Measurements from ENCODE around the gene NTM.
A peak's percentile ranks its signal among the peaks of the same experiment; 100 is the strongest.

Gene NTM

DNA sequence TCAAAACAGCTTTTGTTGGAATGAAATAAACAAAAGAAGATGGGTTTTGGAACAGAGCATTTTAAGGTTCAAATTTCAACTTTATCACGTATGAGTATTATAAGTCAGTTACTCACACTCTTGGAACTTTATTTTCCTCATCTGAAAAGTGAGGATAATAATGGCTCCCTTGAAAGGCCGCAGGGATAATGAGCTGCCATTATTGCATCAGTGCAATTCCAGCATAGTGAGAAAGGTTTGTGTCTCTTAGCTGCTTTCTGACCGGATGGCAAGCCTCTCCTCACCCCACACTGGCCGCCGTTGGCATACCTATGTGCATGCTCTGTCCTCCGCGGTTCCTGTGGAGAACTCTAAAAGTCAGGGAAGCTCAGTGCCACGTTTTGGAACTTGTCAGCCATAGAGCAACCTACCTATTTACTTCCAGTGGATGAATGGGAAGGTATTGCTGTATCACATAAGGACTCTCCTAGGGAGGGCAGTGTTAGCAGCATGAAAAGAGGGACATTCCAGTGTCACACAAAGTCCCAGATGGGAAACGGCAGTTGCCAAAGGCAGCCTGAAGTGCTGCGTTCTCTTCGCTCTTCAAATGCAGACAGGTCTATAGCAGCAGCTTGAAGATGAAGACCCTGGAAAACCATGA is 368.9 kb downstream of the NTM start:
- Histone ChIP-seq H3K36me3 (ENCODE audit: control insufficient read depth in 1 of 2, insufficient read depth in 2 of 2, low read depth in 1 of 2, low read length in 2 of 2) (no peaks in the 10 kb centered on the region), H2AFZ (ENCODE audit: low read depth, low read length) (no peak overlapping the region), H3K27ac (ENCODE audit: low read length, poor library complexity, severe bottlenecking) (no peak overlapping the region), H3K4me1 (ENCODE audit: control insufficient read depth, insufficient read depth, low read depth, low read length) (no peaks in the 10 kb centered on the region), H3K4me2 (ENCODE audit: low read length, poor library complexity, severe bottlenecking) (no peak overlapping the region), H2BK12ac (ENCODE audit: low read length in 2 of 2) (no peak overlapping the region), H3K79me1 (replicated peaks; ENCODE audit: low read length, poor library complexity, severe bottlenecking) (no peaks in the 10 kb centered on the region), H2BK120ac (ENCODE audit: low read depth, low read length) (no peak overlapping the region), H2BK15ac (ENCODE audit: low read depth, poor library complexity, severe bottlenecking) (no peak overlapping the region), H3K27me3 (ENCODE audit: control insufficient read depth in 1 of 2, insufficient read depth in 1 of 2, low read length in 2 of 2) (peaks cover 3 to 7% of the 10 kb centered on the region in 2 experiments), H3K18ac (ENCODE audit: low read depth in 1 of 2, low read length in 2 of 2) (no peak overlapping the region), H3K14ac (ENCODE audit: low read length in 2 of 2) (no peak overlapping the region), H3K23ac (ENCODE audit: low read length in 2 of 2) (no peak overlapping the region), H4K91ac (ENCODE audit: low read length) (no peak overlapping the region), H3K9me3 (ENCODE audit: control insufficient read depth, low read length) (no peaks in the 10 kb centered on the region), H2AK5ac (ENCODE audit: low read length, severe bottlenecking) (no peak overlapping the region), H4K8ac (ENCODE audit: low read length) (no peak overlapping the region), H3K4ac (ENCODE audit: low read depth in 1 of 2, low read length in 2 of 2) (no peak overlapping the region), H3K9ac (ENCODE audit: low read length) (no peak overlapping the region), H2BK5ac (ENCODE audit: low read depth, low read length, poor library complexity, severe bottlenecking) (no peak overlapping the region), H3K4me3 (ENCODE audit: insufficient read depth in 1 of 2, low read depth in 1 of 2, low read length in 2 of 2) (no peak overlapping the region)
- 79% methylated on average over 10 of the region's 11 CpGs for WGBS
- DNase-seq, result no peak

DNA sequence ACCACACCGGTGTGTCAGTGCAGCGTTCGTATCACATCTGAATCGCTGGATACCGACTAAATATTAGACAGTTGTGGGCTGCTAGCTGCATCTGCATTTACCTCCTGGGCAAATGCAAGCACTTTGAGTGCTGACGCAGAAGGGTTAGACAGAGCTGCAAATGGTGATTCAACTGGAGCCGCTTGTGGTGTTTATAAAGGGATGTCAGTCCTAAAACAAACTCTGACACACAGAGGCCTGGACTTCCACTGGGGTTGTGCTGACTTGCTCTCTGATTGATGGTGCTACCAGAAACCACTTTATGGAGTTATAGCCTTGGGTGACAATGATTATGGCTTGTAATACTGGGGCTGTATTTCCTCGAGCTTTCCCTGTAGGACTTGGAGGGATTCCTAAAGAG is 374.4 kb downstream of the NTM start:
- WGBS, result 18% methylated on average over 8 of the region's 8 CpGs
- peak overlapping the region in 1 of 2 experiments; percentile 31 for H2BK12ac ChIP-seq (ENCODE audit: low read length in 2 of 2)
- H2AK5ac ChIP-seq (ENCODE audit: low read length, severe bottlenecking), result no peak overlapping the region
- H3K18ac ChIP-seq (ENCODE audit: low read depth in 1 of 2, low read length in 2 of 2), result peak overlapping the region in 1 of 2 experiments; percentile 72
- DNase-seq, result peak; percentile 89
- no peak overlapping the region for H3K4me2 ChIP-seq (ENCODE audit: low read length, poor library complexity, severe bottlenecking)
- H2BK120ac ChIP-seq (ENCODE audit: low read depth, low read length), result no peak overlapping the region
- no peak overlapping the region for H2BK5ac ChIP-seq (ENCODE audit: low read depth, low read length, poor library complexity, severe bottlenecking)
- no peak overlapping the region for H3K27ac ChIP-seq (ENCODE audit: low read length, poor library complexity, severe bottlenecking)
- peak overlapping the region; percentile 23 for H3K9ac ChIP-seq (ENCODE audit: low read length)
- no peak overlapping the region for H4K91ac ChIP-seq (ENCODE audit: low read length)
- H3K9me3 ChIP-seq (ENCODE audit: control insufficient read depth, low read length), result no peaks in the 10 kb centered on the region
- no peaks in the 10 kb centered on the region for H3K27me3 ChIP-seq (ENCODE audit: control insufficient read depth in 1 of 2, insufficient read depth in 1 of 2, low read length in 2 of 2)
- H2BK15ac ChIP-seq (ENCODE audit: low read depth, poor library complexity, severe bottlenecking), result no peak overlapping the region
- no peak overlapping the region for H2AFZ ChIP-seq (ENCODE audit: low read depth, low read length)
- no peaks in the 10 kb centered on the region for H3K36me3 ChIP-seq (ENCODE audit: control insufficient read depth in 1 of 2, insufficient read depth in 2 of 2, low read depth in 1 of 2, low read length in 2 of 2)
- H3K4me1 ChIP-seq (ENCODE audit: control insufficient read depth, insufficient read depth, low read depth, low read length), result peaks cover 2% of the 10 kb centered on the region
- H3K4me3 ChIP-seq (ENCODE audit: insufficient read depth in 1 of 2, low read depth in 1 of 2, low read length in 2 of 2), result no peak overlapping the region
- no peak overlapping the region for H3K14ac ChIP-seq (ENCODE audit: low read length in 2 of 2)
- H4K8ac ChIP-seq (ENCODE audit: low read length), result peak overlapping the region; percentile 35
- H3K23ac ChIP-seq (ENCODE audit: low read length in 2 of 2), result no peak overlapping the region
- no peaks in the 10 kb centered on the region for H3K79me1 ChIP-seq (replicated peaks; ENCODE audit: low read length, poor library complexity, severe bottlenecking)
- H3K4ac ChIP-seq (ENCODE audit: low read depth in 1 of 2, low read length in 2 of 2), result peak overlapping the region in 1 of 2 experiments; percentile 50

DNA sequence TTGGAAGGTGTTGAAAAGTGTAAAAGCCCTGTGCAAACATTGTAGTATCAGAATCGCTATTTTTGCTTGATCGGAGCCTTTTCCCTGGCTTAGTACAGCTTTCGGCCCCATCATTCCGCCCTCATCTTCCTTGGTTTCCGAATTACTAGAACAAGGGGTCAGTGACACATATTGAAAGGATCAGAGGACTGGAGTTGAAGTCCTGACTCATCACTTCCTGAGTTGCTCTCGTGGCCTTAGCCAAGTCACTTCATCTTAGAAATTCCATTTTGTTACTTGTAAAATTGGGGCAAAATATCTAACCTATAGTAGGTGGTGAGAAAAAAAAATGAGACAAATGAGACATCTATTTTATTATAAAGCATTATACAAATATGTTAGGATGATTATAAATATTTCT is 375.0 kb downstream of the NTM start:
- H3K4ac ChIP-seq (ENCODE audit: low read depth in 1 of 2, low read length in 2 of 2), result peak overlapping the region in 1 of 2 experiments; percentile 30
- WGBS, result 50% methylated on average over 1 of the region's 6 CpGs
- peak overlapping the region in 1 of 2 experiments; percentile 24 for H3K18ac ChIP-seq (ENCODE audit: low read depth in 1 of 2, low read length in 2 of 2)
- DNase-seq, result peak; percentile 79
- H3K79me1 ChIP-seq (replicated peaks; ENCODE audit: low read length, poor library complexity, severe bottlenecking), result no peaks in the 10 kb centered on the region
- no peak overlapping the region for H4K8ac ChIP-seq (ENCODE audit: low read length)
- H3K23ac ChIP-seq (ENCODE audit: low read length in 2 of 2), result no peak overlapping the region
- no peaks in the 10 kb centered on the region for H3K27me3 ChIP-seq (ENCODE audit: control insufficient read depth in 1 of 2, insufficient read depth in 1 of 2, low read length in 2 of 2)
- H2AK5ac ChIP-seq (ENCODE audit: low read length, severe bottlenecking), result no peak overlapping the region
- no peak overlapping the region for H2BK12ac ChIP-seq (ENCODE audit: low read length in 2 of 2)
- no peak overlapping the region for H2BK5ac ChIP-seq (ENCODE audit: low read depth, low read length, poor library complexity, severe bottlenecking)
- H3K4me3 ChIP-seq (ENCODE audit: insufficient read depth in 1 of 2, low read depth in 1 of 2, low read length in 2 of 2), result no peak overlapping the region
- H3K9ac ChIP-seq (ENCODE audit: low read length), result peak overlapping the region; percentile 42
- H3K27ac ChIP-seq (ENCODE audit: low read length, poor library complexity, severe bottlenecking), result no peak overlapping the region
- H3K4me2 ChIP-seq (ENCODE audit: low read length, poor library complexity, severe bottlenecking), result no peak overlapping the region
- H3K4me1 ChIP-seq (ENCODE audit: control insufficient read depth, insufficient read depth, low read depth, low read length), result peaks cover 2% of the 10 kb centered on the region
- no peak overlapping the region for H3K14ac ChIP-seq (ENCODE audit: low read length in 2 of 2)
- H2AFZ ChIP-seq (ENCODE audit: low read depth, low read length), result no peak overlapping the region
- no peaks in the 10 kb centered on the region for H3K36me3 ChIP-seq (ENCODE audit: control insufficient read depth in 1 of 2, insufficient read depth in 2 of 2, low read depth in 1 of 2, low read length in 2 of 2)
- no peaks in the 10 kb centered on the region for H3K9me3 ChIP-seq (ENCODE audit: control insufficient read depth, low read length)
- no peak overlapping the region for H4K91ac ChIP-seq (ENCODE audit: low read length)
- no peak overlapping the region for H2BK120ac ChIP-seq (ENCODE audit: low read depth, low read length)
- no peak overlapping the region for H2BK15ac ChIP-seq (ENCODE audit: low read depth, poor library complexity, severe bottlenecking)

DNA sequence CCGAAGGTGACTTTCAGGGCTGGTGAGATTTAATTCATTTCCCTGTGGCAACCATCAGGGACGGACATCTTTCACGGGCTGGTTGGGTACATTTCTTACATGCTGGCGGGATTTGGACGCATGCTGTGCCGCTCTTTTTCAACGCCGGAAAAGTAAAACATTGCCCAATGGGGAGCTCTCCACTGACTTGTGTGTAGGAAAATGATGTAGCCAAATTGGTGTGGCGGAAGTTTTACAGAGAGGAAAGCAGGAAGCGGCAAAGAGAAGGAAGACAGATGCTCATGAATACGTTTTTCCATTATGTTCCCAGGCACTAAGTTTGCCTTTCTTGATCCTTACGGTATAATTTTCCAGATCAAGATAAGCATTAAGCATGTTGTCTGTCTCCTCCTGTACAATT is 375.8 kb downstream of the NTM start:
- Histone ChIP-seq H3K9ac (ENCODE audit: low read length) (peak overlapping the region; percentile 42), H2BK12ac (ENCODE audit: low read length in 2 of 2) (peak overlapping the region; percentile 65 to 93), H2BK120ac (ENCODE audit: low read depth, low read length) (peak overlapping the region; percentile 9), H4K8ac (ENCODE audit: low read length) (no peak overlapping the region), H3K36me3 (ENCODE audit: control insufficient read depth in 1 of 2, insufficient read depth in 2 of 2, low read depth in 1 of 2, low read length in 2 of 2) (no peaks in the 10 kb centered on the region), H3K4me1 (ENCODE audit: control insufficient read depth, insufficient read depth, low read depth, low read length) (peaks cover 2% of the 10 kb centered on the region), H3K4ac (ENCODE audit: low read depth in 1 of 2, low read length in 2 of 2) (peak overlapping the region; percentile 59 to 73), H3K27me3 (ENCODE audit: control insufficient read depth in 1 of 2, insufficient read depth in 1 of 2, low read length in 2 of 2) (no peaks in the 10 kb centered on the region), H2BK15ac (ENCODE audit: low read depth, poor library complexity, severe bottlenecking) (no peak overlapping the region), H2AK5ac (ENCODE audit: low read length, severe bottlenecking) (no peak overlapping the region), H4K91ac (ENCODE audit: low read length) (peak overlapping the region; percentile 14), H3K23ac (ENCODE audit: low read length in 2 of 2) (no peak overlapping the region), H3K79me1 (replicated peaks; ENCODE audit: low read length, poor library complexity, severe bottlenecking) (no peaks in the 10 kb centered on the region), H3K18ac (ENCODE audit: low read depth in 1 of 2, low read length in 2 of 2) (peak overlapping the region; percentile 23 to 25), H3K4me3 (ENCODE audit: insufficient read depth in 1 of 2, low read depth in 1 of 2, low read length in 2 of 2) (no peak overlapping the region), H3K9me3 (ENCODE audit: control insufficient read depth, low read length) (no peaks in the 10 kb centered on the region), H2BK5ac (ENCODE audit: low read depth, low read length, poor library complexity, severe bottlenecking) (no peak overlapping the region), H3K4me2 (ENCODE audit: low read length, poor library complexity, severe bottlenecking) (no peak overlapping the region), H3K27ac (ENCODE audit: low read length, poor library complexity, severe bottlenecking) (no peak overlapping the region), H2AFZ (ENCODE audit: low read depth, low read length) (no peak overlapping the region), H3K14ac (ENCODE audit: low read length in 2 of 2) (no peak overlapping the region)
- 90% methylated on average over 11 of the region's 12 CpGs for WGBS
- no peak for DNase-seq

Data from mesenchymal stem cell (in vitro differentiated cells and primary cell).